Epithelial cell of esophagus (primary cell): ENCODE results near the gene MBTPS1.

Experiments
- DNase-seq: peaks from one replicate; pipeline ENCODE4 v3.0.0; 2010; ENCODE audit warnings: low read depth
- H3K4me3 ChIP-seq: 2 replicates; pipeline ENCODE4 v1.5.1; 2011; ENCODE audit warnings: mild to moderate bottlenecking, low read length, control low read depth
- TF ChIP-seq, protein P1 (sequence below): IDR thresholded peaks from 2 replicates; pipeline ENCODE4 v1.5.1; 2011; ENCODE audit warnings: low read depth, mild to moderate bottlenecking, low read length, control low read depth, inconsistent platforms; ENCODE audit not compliant: insufficient read depth; ENCODE audit errors: missing control alignments

MBTPS1 gene

DNA sequence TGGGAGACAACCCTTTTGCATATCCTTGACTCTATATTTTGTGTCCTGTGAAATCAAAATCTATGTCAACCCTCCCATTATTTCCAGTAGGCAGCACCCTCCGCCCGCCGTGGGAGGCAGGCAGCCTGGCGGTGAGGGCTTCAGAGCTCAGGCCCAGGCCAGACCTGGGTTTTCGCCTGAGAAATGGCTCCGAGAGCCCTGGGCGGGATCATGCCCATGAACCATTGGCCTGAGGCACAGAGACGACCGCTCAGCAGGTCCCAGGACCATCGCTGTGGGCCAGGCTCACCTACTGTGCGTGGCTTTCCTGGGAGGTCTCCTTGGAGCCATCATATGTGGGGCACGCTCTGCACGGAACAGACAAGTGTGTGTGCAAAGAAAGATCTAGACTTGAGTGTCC lies 67.9 kb downstream of the MBTPS1 start:
- no peak for DNase-seq
- TF ChIP-seq, protein P1, sequence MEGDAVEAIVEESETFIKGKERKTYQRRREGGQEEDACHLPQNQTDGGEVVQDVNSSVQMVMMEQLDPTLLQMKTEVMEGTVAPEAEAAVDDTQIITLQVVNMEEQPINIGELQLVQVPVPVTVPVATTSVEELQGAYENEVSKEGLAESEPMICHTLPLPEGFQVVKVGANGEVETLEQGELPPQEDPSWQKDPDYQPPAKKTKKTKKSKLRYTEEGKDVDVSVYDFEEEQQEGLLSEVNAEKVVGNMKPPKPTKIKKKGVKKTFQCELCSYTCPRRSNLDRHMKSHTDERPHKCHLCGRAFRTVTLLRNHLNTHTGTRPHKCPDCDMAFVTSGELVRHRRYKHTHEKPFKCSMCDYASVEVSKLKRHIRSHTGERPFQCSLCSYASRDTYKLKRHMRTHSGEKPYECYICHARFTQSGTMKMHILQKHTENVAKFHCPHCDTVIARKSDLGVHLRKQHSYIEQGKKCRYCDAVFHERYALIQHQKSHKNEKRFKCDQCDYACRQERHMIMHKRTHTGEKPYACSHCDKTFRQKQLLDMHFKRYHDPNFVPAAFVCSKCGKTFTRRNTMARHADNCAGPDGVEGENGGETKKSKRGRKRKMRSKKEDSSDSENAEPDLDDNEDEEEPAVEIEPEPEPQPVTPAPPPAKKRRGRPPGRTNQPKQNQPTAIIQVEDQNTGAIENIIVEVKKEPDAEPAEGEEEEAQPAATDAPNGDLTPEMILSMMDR: no peak

DNA sequence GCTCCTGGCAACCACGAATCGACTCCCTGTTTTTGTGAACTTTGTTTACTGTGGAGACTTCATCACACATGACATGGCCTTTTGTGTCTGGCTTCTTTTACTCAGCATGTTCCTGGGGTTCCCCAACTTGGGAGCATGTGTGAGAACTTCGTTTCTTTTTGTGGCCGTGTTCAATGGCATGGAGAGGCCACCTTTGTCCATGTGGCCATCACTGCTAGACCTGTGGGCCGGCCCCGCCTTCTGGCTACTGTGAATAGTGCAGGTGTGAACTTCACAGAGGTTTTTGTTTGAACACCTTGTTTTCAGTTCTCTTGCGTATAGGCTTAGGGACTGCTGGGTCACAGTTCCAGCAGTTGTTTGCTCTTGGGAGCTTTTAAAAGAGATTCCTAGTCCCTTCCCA lies 68.5 kb downstream of the MBTPS1 start:
- H3K4me3 ChIP-seq: no peak overlapping the region
- TF ChIP-seq, protein P1: peak; percentile 60
- DNase-seq: peak; percentile 29

More for the DNA sequence above, 67.9 kb downstream of the MBTPS1 start:
- H3K4me3 ChIP-seq: no peak overlapping the region

- TF ChIP-seq, protein P1: no peak
- no peak for DNase-seq
- H3K4me3 ChIP-seq: no peak overlapping the region
These were observed 69.1 kb downstream of the MBTPS1 start for GRCh38 chr16:84047626-84048025.

- DNase-seq: no peak
- TF ChIP-seq, protein P1: no peak
- H3K4me3 ChIP-seq: no peak overlapping the region
These were observed 69.5 kb downstream of the MBTPS1 start for GRCh38 chr16:84047206-84047605.

DNA sequence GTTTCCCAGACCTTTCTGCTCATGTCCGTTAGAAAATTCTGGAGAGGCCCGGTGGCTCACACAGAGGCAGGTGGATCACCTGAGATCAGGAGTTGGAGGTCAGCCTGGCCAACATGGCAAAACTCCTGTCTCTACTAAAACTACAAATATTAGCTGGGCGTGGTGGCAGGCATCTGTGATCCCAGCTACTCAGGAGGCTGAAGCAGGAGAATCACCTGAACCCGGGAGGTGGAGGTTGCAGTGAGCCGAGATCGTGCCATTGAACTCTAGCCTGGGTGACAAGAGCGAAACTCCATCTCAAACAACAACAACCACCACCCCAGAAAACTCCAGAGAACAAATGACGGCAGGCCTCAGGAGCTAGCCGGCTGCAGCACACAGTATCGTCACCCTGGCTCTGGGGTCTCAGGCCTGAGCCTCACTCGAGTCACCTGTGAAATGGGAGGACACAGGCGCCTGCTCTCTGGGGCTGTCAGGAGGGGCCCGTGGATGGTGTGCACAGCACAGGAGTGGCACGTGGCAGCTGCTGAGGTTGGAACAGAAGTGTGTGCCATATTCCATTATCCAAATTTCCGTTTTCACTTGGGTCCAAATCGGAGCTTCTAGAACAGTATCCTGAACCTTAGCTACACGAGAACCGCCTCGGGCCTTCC lies 70.8 kb downstream of the MBTPS1 start:
- no peak overlapping the region for H3K4me3 ChIP-seq
- TF ChIP-seq, protein P1: no peak
- DNase-seq: no peak

GRCh38 chr16:84045001-84045817 lies 71.5 kb downstream of the MBTPS1 start:
- TF ChIP-seq, protein P1: no peak
- no peak for DNase-seq
- H3K4me3 ChIP-seq: no peak overlapping the region
